GM19351 (cell line): ENCODE measurements around the gene RNU2-63P.
A peak's percentile ranks its signal among the peaks of the same experiment; 100 is the strongest.
"Not testable (repeated sequence)": the region's sequence is repeated elsewhere in the genome, so short reads cannot be mapped to it uniquely, and the experiment has no call there.

ENCODE experiments used
- ATAC-seq: cut with Tn5 transposase; IDR thresholded peaks from one replicate; pipeline ENCODE4 v1.9.1; 2021; ENCODE audit warnings: mild to moderate bottlenecking, moderate library complexity; ENCODE audit not compliant: unreplicated experiment

RNU2-63P gene

GRCh38 chr2:88032070-88032702 is 15.8 kb upstream of the RNU2-63P start:
- ATAC-seq: no peak

GRCh38 chr2:88028931-88029330 is 12.6 kb upstream of the RNU2-63P start:
- ATAC-seq: no peak

DNA sequence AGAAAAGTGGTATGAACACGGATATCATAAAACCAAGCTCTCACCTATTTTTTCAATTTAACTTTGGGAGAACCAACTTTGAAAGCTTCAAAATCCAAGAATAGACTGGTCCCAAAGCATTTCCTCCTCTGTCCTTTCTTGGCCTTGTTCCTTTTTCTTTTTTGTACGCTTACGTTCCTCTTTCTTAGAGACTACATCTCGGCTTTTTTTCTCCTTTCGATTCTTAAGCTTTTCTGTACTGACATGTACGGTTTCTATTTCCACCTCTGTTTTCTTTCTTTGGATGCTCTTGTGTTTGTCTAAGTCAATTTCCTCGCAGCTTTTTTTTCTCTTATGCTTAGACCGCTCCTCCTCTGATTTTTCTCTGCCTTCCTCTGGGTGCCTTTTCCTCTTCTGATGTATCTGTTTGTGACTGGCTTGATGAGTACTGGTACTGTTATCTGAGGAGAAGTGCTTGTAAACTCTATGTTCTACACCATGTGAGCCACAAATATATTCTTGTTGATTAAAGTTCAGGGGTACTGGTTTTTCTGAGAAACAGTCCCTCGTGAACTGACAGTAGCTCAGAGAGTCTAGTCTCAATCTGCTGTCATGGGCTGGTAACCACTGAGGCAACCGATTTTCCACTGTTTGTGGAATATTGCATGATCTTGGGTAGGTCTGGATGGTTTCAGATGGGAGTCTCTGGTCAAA is 11.5 kb upstream of the RNU2-63P start:
- no peak for ATAC-seq

- no peak for ATAC-seq
Measured at GRCh38 chr2:88024509-88024908, 8.2 kb upstream of the RNU2-63P start.

DNA sequence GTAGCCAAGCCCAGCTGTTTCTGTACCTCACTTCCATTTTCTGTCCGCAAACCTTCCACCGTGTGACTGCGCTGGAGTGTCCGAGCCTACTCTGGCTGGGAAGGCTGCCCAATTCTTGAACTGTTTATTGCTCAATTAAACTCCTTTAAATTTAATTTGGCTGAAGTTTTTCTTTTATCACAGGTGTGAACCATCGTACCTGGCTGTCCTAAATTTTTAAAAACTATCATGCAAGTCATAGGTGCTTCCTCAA is 6.2 kb upstream of the RNU2-63P start:
- no peak for ATAC-seq

GRCh38 chr2:88019985-88020384 is 3.6 kb upstream of the RNU2-63P start:
- ATAC-seq: no peak

- no peak for ATAC-seq
Measured at GRCh38 chr2:88018909-88019308, 2.6 kb upstream of the RNU2-63P start.

DNA sequence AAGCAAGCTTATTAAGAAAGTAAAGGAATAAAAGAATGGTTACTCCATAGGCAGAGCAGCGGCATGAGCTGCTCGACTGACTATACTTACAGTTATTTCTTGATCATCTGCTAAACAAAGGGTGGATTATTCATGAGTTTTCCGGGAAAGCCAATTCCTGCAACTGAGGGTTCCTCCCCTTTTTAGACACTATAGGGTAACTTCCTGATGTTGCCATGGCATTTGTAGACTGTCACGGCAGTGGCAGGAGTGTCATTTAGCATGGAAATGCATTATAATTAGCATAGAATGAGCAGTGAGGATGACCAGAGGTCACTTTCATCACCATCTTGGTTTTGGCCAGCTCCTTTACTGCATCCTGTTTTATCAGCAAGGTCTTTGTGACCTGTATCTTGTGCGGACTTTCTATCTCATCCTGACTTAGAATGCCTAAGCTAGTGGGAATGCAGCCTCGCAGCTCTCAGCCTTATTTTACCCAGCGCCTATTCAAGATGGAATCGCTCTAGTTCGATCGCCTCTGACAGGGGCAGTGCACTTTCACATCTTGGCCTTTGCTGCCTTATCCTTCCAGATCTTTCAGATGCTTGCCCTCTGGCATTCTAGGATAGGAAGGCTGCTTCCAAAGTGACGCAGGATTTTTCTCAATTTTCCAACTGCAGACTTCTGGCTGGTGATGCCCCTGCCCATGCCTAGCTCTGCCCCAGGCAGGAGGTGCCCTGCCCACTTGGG is 1.9 kb upstream of the RNU2-63P start:
- ATAC-seq: not testable (repeated sequence)

DNA sequence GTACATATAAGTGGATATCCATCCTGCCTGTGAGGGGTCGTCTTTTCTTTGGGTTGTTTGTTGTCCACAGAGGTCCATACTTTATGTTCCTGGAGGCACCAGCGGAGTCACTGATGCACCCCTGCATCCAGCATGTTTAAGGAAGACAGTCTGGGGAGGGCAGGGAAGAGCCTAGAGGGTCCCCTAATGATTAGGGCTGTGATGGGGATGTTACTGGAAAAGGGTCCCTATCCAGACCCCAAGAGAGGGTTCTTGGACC is 1.4 kb upstream of the RNU2-63P start:
- not testable (repeated sequence) for ATAC-seq

GRCh38 chr2:88016960-88017779 is 823 bp upstream of the RNU2-63P start:
- ATAC-seq: peak; percentile 54

GRCh38 chr2:88011011-88011410 is 5.3 kb downstream of the RNU2-63P start:
- no peak for ATAC-seq

- ATAC-seq: no peak
Measured at GRCh38 chr2:88010136-88010535, 6.2 kb downstream of the RNU2-63P start.

- no peak for ATAC-seq
Measured at GRCh38 chr2:88006912-88007439, 9.4 kb downstream of the RNU2-63P start.

- no peak for ATAC-seq
Measured at GRCh38 chr2:88005776-88006175, 10.6 kb downstream of the RNU2-63P start.

DNA sequence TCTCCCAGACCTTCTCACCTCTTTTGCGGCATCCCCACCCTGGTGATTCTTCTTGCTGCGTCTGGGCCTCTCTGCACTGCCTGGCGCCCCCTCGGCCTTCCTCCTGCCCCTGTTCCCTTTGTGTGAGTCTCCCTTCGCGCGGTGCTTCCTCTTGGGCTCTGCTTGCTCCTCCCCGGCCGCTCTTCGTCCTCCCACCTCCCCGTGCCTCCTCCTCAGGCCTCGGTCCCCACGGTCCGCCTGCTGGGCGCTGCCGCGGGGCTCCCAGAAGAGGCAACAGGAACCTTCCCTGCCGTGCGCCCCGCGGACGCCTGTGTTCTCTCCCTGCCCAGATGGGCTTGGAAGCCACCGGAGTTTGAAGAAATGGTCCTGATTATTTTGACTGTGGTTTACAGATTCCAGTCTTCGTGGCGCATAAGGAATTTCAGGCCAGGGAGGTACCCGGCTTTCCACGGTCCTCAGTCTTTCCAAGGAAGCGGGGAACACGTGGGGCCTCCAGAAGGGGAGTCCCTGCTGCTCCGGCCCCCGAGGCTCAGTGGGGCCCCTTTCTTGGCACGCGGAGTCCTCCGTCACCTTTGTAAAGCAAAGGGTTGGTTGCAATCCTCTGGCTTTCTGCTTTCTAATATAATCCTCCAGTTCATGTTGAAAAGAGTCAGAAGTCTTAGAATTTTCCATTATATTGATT is 13.1 kb downstream of the RNU2-63P start:
- ATAC-seq: no peak

GRCh38 chr2:88002359-88002707 is 14.0 kb downstream of the RNU2-63P start:
- no peak for ATAC-seq

DNA sequence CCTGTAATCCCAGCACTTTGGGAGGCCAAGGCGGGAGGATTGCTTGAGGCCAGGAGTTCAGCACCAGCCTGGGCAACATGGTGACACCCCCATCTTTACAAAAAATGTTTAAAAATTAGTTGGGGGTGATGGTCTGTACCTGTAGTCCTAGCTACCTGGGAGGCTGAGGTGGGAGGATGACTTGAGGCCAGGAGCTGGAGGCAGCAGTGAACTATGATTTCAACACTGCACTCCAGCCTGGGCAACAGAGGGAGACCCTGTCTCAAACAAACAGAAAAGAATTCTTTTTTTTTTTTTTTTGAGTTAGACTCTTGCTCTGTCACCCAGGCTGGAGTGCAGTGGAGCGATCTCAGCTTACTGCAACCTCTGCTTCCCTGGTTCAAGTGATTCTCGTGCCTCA is 15.9 kb downstream of the RNU2-63P start:
- ATAC-seq: not testable (repeated sequence)

- ATAC-seq: no peak
Measured at GRCh38 chr2:87996570-87996969, 19.8 kb downstream of the RNU2-63P start.

DNA sequence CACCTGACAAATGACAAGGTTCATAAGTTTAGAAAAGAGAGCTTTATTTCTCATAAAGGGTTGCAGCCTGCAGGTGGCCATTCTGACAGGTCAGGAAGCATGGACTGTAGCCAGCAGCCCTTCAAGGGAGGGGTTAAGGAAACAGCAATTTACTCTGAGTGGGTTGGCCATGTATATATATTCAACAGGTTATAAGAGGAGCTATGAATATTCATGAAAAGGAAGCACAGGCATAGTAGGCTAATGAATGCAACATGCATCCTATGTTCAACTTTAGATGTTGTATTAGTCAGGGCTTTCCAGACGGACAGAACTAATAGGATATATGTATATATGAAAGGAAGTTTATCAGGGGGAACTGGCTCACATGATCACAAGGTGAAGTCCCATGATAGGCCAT is 20.6 kb downstream of the RNU2-63P start:
- no peak for ATAC-seq

- not testable (repeated sequence) for ATAC-seq
Measured at GRCh38 chr2:87994304-87994850, 22.0 kb downstream of the RNU2-63P start.

- ATAC-seq: not testable (repeated sequence)
Measured at GRCh38 chr2:87992569-87992968, 23.8 kb downstream of the RNU2-63P start.
